SK-N-SH (cell line): ENCODE measurements around the gene ZNF726.

Source experiments
- CTCF ChIP-seq: fragments of 200-600 bp; sonication (generic); IDR thresholded peaks from 2 replicates; pipeline ENCODE4 v1.6.1; 2017; ENCODE audit warnings: antibody characterized with exemption, mild to moderate bottlenecking, moderate library complexity
- EP300 ChIP-seq, 2 experiments: IDR thresholded peaks; 2 replicates each; pipeline versions ENCODE4 v1.4.0 to v1.6.1; 2012; ENCODE audit warnings: borderline replicate concordance in 1 of 2, low read depth in 1 of 2, low read length in 1 of 2
- FOXJ3 ChIP-seq: sonication (generic); formaldehyde crosslinking; IDR thresholded peaks from 2 replicates; pipeline ENCODE4 v1.5.1; 2020; ENCODE audit warnings: mild to moderate bottlenecking, missing genetic modification reagents
- GATA2 ChIP-seq: sonication (generic); formaldehyde crosslinking; IDR thresholded peaks from 2 replicates; pipeline ENCODE4 v1.5.0; 2020; ENCODE audit warnings: mild to moderate bottlenecking, missing genetic modification reagents
- MXI1 ChIP-seq: IDR thresholded peaks from 2 replicates; pipeline ENCODE4 v1.6.1; 2012; ENCODE audit warnings: mild to moderate bottlenecking, low read depth, low read length, improper control_type of control experiment
- NFIC ChIP-seq: IDR thresholded peaks from 2 replicates; pipeline ENCODE4 v1.4.0; 2012; ENCODE audit warnings: borderline replicate concordance
- POLR2AphosphoS5 ChIP-seq: IDR thresholded peaks from 2 replicates; pipeline ENCODE4 v1.6.1; 2012; ENCODE audit warnings: low read depth, low read length
- REST ChIP-seq: IDR thresholded peaks from 2 replicates; pipeline ENCODE4 v1.6.1; 2012; ENCODE audit warnings: mild to moderate bottlenecking, low read depth, low read length, moderate library complexity
- SIN3A ChIP-seq: IDR thresholded peaks from 2 replicates; pipeline ENCODE4 v1.6.1; 2012; ENCODE audit warnings: low read depth, mild to moderate bottlenecking, low read length, moderate library complexity, borderline replicate concordance
- TCF12 ChIP-seq: IDR thresholded peaks from 2 replicates; pipeline ENCODE4 v1.4.0; 2012
- USF2 ChIP-seq: fragments of 150-350 bp; IDR thresholded peaks from 2 replicates; pipeline ENCODE4 v1.6.1; 2017; ENCODE audit warnings: antibody characterized with exemption, low read length, low read depth, borderline replicate concordance
- YY1 ChIP-seq: IDR thresholded peaks from 2 replicates; pipeline ENCODE4 v1.4.0; 2012; ENCODE audit warnings: low read depth, mild to moderate bottlenecking
- ZBTB33 ChIP-seq: IDR thresholded peaks from 2 replicates; pipeline ENCODE4 v1.4.0; 2012; ENCODE audit warnings: low read depth, borderline replicate concordance

GRCh38 chr19:23884363-23884762, 30.3 kb upstream of the ZNF726 start:
- TF ChIP-seq USF2 (no peak), ZBTB33 (no peak), CTCF (no peak), REST (no peak), MXI1 (no peak), SIN3A (no peak), POLR2AphosphoS5 (no peak), GATA2 (CRISPR knock-in tag) (no peak), YY1 (no peak), TCF12 (no peak), FOXJ3 (no peak), NFIC (no peak), EP300 (IDR thresholded peaks at IDR 0.05; ENCODE audit: borderline replicate concordance in 1 of 2, low read depth in 1 of 2, low read length in 1 of 2) (no peak)
